AML-193 (cell line): ENCODE data around the gene TMEM14B.
"Not testable (repeated sequence)": the region's sequence is repeated elsewhere in the genome, so short reads cannot be mapped to it uniquely, and the experiment has no call there.

Experiments used
- DNase-seq, 2 experiments: peaks; one replicate each; lab custom pipeline; 2025; lab: John Stamatoyannopoulos, UW

The TMEM14B gene

DNA sequence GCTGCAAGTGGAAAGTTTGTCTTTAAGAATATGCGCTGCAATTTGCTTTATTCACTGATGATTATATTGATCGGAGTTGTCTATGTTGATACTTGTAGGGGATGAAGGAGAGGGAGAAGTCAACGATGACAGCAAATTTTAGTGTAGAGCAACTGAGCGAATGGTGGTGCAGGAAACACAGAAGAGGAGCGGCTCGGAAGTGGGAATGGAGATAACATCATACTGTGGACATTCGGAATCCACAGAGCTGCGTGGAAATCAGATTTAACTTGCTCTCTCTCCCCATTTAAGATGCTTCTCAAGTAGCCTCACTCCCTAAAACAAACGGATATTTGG, 722 bp upstream of the TMEM14B start:
- peak in 1 of 2 experiments; percentile 37 for DNase-seq

DNA sequence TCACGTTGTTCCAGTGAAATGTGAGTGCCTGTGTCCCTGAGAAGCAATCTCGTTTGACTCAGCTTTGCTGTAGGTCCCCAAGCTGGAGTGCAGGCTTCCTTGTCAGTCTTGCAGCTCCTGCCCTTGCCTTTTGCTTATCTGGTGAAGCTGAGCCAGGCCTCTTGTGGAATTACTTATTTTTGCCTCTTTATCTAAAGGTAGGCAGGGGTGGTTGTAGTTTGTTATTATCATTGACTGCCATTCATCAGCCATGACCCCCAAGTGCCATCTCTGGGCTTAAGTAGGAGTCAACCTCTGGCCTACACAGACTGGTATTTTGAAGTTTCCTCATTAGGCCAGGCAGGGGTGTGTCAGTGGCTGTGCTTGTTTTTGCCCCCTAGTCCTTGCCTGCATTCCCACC, 2.1 kb downstream of the TMEM14B start:
- no peak for DNase-seq

DNA sequence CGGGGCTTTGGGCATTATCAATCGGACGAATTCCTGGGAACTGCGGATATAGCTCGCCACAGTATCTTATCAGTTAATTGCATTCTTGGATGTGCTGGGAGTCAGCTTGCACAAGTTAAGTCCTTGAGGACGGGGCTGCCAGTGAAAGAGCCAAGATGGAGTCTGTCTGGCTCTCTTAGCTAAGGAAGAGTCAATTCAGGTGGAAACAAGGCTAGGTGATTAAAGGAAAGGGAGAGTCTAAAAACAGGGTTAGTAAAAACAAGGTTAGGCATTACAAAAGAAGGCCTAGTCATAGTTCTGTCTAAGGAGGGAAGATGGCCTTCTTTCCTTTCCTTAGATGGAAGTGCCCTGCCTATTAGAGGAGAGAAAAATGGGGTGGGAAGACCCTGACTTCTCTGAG, 3.0 kb downstream of the TMEM14B start:
- DNase-seq, result not testable (repeated sequence)

DNA sequence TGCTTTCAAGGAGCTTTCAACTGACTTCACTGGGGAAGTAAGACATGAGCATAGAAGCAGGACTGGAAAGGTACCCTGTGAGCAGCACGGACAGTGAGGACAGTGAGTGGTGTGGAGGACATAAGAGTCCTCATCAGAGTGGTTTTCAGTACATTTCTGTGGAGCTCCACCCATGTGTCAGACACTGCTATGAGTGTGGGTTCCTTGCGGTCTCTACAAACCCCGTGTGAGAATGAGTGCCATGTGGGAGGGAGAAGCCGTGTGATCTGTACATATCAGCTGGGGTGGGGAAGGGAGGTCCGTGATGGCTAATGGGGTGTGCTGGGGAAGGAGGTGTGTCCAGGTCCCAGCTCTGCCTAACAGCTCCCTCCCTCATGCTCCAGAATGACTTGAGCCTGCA, 4.2 kb downstream of the TMEM14B start:
- not testable (repeated sequence) for DNase-seq

DNA sequence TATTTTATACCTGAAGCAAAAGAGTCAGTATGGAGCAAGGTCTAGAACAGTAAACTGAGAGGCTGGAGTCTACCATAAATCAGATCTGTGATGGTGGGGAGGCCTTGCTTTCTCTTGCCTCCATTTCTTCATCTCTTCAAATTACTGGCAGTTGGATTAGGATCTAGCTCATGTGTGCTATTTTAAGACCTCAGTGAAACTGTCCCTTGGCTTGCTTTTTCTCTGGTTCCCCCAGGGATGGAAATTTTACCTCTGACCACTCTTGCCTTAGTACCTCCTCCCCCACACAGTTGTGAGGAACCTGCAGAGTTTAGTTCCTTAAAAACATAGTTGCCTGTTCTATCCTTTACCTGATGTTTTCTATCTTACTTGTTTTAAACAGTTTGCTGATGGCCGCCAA, 8.5 kb downstream of the TMEM14B start:
- DNase-seq, result no peak

DNA sequence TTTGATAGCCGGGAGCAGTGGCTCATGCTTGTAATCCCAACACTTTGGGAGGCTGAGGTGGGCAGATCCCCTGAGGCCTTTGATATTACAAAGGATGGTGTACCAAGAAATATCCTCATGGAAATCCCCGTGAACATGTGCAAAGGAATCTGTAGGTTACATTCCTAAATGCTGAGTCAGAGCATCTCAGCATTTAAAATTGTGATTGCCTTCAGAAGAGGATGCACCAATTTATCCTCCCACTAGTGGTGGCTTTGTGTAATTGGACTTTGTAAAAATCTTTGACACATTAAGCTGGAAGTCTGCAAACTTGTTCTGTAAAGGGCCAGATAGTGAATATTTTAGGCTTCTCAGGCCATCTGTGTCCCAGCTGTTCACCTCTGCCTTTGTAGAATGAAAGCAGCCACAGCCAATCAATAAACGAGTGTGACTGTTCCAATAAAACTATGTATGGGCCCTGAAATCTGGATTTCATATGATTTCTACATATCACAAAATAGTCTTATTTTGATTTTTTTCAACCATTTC, 11.8 kb downstream of the TMEM14B start:
- DNase-seq, result peak; percentile 66 to 75

DNA sequence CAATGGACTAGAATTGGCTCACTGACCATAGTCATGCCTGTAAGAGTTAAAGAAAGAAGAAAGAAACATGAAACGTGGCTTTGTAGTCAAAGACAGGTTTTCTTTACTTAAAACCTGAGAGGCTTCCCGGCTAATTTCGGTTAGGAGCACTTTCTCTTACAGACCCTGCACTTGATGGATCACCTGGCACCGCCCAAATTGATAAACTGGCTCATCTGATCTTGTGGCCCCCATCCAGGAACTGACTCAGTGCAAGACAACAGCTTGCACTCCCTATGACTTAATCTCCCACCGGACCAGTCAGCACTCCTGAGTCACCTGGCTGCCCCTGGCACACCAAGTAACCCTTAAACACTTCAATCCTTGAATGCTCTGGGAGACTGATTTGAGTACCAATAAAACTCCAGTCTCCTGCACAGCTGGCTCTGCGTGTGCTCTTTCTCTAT, 12.3 kb downstream of the TMEM14B start:
- DNase-seq, result no peak

DNA sequence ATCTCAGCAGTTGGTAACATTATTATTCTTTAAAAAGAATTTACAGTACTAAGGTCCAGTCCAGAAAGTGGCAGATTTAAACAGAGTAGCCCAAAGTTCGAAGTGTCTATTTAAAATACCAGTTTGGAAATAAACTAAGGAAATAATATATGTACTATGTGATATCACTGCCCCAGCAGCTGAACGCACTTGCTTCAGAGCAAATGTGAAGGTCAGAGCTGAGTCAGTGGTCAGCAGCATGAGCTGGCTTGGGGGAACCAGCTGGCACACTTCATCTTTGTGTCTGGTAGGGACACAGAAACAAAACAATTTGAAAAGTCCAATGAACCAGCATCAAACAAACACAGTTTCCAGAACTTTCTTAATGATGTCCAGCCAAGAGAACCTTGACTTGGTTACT, 15.4 kb downstream of the TMEM14B start:
- DNase-seq, result no peak

DNA sequence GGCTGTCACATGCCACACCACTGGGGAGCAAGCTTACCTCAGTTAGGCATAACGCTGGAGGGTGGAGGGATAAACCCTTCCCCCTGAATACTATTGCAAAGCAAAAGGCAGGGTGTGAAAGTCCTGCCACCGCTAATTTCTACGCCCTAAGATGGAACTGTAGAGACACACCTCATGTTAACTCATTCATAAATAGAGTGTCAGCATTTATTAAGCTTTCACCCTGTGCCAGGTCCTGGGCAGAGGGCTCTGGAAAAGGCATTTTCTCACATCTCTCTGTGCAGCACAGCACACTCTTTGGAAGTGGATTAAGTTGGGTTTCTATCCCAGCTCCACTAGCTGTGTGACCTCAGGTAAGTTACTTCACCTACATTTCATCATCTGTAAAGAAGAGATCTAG, 21.8 kb downstream of the TMEM14B start:
- DNase-seq, result no peak

DNA sequence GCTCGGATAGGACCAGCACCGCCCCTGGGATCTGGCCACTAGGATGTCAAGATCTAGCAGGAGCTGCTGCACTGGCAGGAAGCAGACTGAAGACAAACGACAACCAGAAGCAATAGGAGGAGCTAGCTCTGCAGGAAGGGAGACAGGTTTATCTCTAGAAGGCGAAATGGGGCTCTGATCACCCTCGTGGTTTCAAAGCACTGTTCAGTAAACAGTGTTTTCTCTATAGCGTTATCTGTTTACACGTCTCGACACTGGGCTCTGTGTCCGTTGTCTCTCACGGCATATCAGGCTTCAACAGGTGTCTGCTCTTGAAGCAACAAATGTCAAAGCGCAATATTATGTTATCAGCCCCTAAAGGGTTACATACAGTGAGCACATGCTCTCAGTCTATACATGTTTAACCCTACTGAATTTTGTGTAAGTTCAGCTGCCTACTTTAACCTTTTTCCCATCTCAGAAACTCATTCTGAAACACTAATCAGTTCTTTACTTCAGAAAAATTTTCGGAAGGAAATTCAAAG, 23.8 kb downstream of the TMEM14B start:
- no peak for DNase-seq

DNA sequence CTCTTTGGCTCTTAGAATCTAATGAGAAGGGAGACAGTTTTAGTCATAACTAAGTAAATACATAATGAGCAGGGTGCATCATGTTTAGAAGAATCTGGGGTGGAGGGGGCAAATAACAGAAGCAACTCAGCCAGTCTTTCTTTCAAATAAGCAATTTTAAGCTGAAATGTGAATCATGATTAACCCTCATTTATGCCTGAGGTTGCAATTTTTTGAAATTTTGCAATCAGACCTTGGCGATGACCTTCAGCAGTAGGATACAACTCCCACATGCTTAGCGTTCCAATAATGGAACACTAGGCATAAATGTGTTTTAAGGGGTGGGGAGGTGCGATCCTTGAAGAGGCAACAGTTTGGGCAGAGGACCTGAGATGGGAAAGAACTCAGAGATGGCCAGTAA, 30.6 kb downstream of the TMEM14B start:
- no peak for DNase-seq

DNA sequence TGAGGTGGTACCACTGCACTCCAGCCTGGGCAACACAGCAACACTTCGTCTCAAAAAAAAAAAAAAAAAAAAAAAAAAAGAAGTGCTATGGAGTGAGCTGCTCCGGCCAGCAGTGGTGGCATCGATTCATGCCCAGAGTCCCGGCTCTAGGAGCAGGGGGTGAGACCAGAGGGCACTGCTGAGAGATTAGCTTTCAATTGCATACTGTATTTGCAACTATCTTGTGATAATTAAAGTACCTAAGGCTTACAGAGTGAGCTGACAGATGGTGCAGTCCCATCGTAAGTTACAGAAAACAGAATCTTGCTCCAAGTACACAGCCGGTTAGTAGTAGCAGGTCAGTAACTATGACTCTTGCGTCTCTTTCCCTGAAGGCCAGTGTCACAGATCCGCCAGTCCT, 31.5 kb downstream of the TMEM14B start:
- no peak for DNase-seq

DNA sequence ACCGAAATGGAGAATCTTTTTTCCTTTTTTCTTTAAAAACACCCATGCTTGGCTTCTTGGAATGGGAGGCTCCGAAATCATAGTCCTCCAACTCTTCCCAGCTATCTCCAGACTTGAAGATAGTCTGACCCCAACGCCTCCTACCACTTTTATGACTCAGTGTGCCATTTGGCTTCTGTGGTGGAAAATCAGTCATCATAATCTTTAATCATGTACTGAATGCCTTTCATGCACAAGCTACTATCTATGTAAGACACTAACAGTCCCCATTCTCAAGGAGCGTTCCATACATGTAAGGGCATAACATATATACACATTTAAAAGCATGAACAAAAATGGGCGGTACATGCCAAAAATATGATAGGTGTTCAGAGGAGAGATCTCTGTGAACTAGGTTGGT, 44.1 kb downstream of the TMEM14B start:
- DNase-seq, result no peak

DNA sequence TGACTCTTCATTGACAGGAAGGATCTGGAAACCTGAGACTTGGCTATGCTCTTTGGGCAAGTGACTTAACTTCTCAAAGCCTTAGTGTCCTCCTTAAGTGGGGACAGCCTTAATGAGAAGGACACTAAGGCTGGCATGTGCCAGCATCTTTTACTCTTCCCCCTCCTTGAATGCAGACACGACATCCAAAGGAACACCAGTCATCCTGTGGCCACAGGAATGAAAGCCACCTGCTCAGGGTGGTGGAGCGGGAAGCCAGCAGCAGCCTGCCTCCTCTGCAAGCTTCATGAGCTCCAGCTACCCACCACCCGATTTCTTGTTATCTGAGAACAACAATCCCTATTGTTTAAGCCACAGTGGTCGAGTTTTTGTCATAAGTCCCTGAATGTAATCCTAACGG, 44.5 kb downstream of the TMEM14B start:
- DNase-seq, result no peak

DNA sequence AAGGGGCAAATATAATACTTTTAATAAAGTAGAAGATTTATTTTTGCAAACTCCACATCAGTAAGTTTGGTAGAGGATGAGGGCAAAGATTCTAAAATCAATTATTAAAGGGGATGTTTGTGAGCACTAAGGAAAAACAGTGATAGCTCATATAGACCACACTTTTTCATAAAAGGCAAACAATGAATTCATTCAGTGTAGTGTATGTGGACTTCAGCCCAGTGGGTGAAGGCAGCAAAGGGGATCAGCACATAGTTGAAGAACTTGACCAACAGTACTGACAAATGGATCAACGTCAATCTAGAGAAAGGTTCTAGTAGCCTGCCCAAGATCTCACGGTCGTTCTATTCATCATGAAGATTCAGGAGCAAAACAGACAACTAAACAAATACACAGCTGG, 45.4 kb downstream of the TMEM14B start:
- no peak for DNase-seq

DNA sequence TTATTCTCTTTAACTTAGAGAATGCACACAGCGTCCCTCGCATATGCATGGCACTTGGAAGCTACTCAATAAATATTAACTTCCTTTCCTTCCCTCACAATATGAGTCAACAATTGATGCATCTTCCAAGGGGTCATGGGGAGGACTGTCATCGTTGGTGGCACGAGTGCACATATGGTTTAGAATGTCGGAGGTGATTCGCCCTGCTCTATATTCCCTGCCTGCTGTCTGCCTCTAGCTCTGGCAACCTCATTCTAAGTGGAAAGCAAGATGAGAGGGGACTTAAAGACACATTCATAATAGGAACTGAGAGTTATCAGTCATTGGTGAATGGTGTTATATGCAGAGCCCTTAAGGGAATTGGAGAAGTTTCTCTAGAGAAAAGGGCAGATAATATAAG, 46.1 kb downstream of the TMEM14B start:
- DNase-seq, result no peak

DNA sequence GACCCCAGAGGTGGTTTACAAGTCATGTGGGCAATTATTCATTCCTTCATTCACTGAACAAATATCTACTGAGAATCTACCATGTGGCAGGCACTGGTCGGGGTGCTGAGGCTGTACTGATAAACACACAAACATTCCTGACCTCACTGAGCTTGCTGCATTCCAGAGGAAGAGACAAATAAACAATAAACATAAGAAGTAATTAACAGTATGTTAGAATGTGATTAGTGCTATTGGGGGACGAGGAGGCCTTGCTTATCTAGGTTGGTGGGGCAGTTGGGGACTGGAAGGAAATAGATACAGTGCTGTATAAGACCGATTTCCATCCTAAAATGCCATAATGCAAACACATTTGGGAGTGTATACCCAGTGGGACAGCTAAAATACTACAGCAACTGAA, 46.6 kb downstream of the TMEM14B start:
- no peak for DNase-seq

DNA sequence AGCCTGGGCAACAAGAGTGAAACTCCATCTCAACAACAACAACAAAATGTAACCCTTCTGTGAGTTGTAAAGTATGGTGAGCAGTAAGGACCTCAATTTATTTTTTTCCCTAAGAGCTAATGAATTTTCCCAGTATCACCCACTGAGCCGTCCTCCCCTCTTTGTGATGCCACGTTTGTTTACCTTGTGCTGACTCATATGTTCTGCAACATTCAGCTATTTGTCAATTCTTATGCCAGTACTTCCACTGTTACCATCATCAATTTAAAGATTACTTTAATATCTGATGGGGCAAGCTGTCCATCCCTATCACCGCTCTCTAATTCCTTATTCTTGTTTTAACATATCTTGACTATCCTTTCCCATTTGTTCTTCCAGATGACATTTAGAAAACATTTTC, 53.2 kb downstream of the TMEM14B start:
- no peak for DNase-seq

DNA sequence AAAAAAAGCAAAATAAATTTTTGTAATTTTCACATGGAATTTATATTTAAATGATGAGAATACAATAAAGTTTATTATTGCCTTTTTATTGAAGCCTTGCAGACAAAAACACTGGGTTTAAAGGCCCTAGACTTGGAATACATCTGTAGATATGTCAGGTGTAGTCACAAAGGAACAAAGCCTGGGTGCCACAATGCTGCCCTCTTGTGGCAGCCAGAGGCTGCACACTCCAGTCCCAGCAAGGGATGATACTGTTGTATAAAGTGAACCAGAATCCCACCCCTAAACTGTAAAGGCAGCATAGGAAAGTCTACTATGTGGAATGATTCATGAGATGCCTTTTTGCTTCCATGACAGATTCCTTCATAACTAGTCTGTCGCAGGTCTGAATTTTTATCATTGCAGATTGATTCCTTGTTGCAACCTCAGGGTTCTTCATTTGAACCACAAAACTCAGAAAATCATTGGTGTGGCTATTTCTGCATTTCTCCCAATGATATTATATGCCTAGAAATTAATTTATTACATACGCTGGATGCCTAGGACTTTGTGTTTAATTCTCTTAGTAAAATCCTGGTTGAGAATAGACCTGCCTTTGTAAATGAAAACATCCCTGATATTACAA, 53.7 kb downstream of the TMEM14B start:
- peak; percentile 66 to 68 for DNase-seq
